Ovary (tissue), 9 donors: ENCODE measurements around the gene BNIP3. TPM values are rescaled to one million over a fixed set of nuclear protein-coding genes. Genes with fewer than 3 reads are reported as not detected.
A peak's percentile ranks its signal among the peaks of the same experiment; 100 is the strongest.

ENCODE experiments used
- DNase-seq, 5 donors: peaks; one replicate each; pipeline ENCODE4 v3.0.0-alpha.2; 2019 to 2020
- H3K27ac ChIP-seq, 2 donors: fragments of 200-600 bp; one replicate each; pipeline versions ENCODE4 v1.5.1 to v1.8.0; 2019 to 2022
- H3K27me3 ChIP-seq: fragments of 200-600 bp; one replicate; pipeline ENCODE4 v1.8.0; 2022
- H3K36me3 ChIP-seq: fragments of 200-600 bp; sonication (generic); one replicate; pipeline ENCODE4 v1.5.1; 2019
- H3K4me1 ChIP-seq: one replicate; pipeline ENCODE4 v1.8.1; 2013; ENCODE audit warnings: mild to moderate bottlenecking, moderate library complexity; ENCODE audit not compliant: insufficient read depth
- H3K4me3 ChIP-seq: fragments of 200-600 bp; sonication (generic); one replicate; pipeline ENCODE4 v1.5.1; 2017
- H3K9me3 ChIP-seq, 2 donors: fragments of 200-600 bp in 1 of 2; sonication (generic) in 1 of 2; one replicate each; pipeline versions ENCODE4 v1.5.1 to v1.8.1; 2013 to 2019; ENCODE audit warnings: mild to moderate bottlenecking in 1 of 2, moderate library complexity in 1 of 2
- CTCF ChIP-seq, 3 donors: fragments of 450-650 bp in 2 of 3; fragments of 200-600 bp in 1 of 3; IDR thresholded peaks; one replicate each; pipeline versions ENCODE4 v1.5.1 to v1.8.0; 2016 to 2022; ENCODE audit warnings: antibody characterized with exemption in 3 of 3, mild to moderate bottlenecking in 1 of 3
- EP300 ChIP-seq: sonication (generic); formaldehyde crosslinking; IDR thresholded peaks from one replicate; pipeline ENCODE4 v1.6.1; 2017; ENCODE audit warnings: antibody characterized with exemption
- POLR2A ChIP-seq: fragments of 450-650 bp; IDR thresholded peaks from one replicate; pipeline ENCODE4 v1.6.1; 2017; ENCODE audit warnings: antibody characterized with exemption, mild to moderate bottlenecking, moderate library complexity
- WGBS, 3 donors: extraction: QIAGEN DNeasy Blood & Tissue Kit in 1 of 3; methylation state at CpG; one replicate each; pipeline versions ENCODE4 v1.1.5 to v1.1.7; 2013 to 2017; 5-methylcytosine and 5-hydroxymethylcytosine counted together
- intact Hi-C, 4 donors: fragments of 100-400 bp; cut with DNase I; formaldehyde crosslinking; loops; one replicate each; pipeline versions ENCODE4 v1.11.0 to v1.15.1; 2022 to 2023
- polyA plus RNA-seq, 2 donors: library from polyadenylated mRNA; stranded (reverse); fragments of 200-250 nt in 1 of 2; fragments of 350-450 nt in 1 of 2; fragmentation: Illumina TruSeq in 1 of 2; extraction: RNeasy Lipid Tissue Mini Kit (QIAGEN cat#74804) in 1 of 2; gene quantifications; one replicate each; pipeline ENCODE4 v1.2.3, GENCODE V29; 2013 to 2014
- total RNA-seq, 7 donors: library from RNA; depleted of rRNA in 2 of 7; stranded (reverse); fragments of >200 nt in 2 of 7; fragmentation: NEBNext Ultra II Directional in 3 of 7; extraction: Animal tissue kit (Norgen Biotek cat#: 25700) in 3 of 7; gene quantifications; one replicate each; pipeline versions ENCODE4 v1.1.0 to v1.2.4, GENCODE V29; 2016 to 2023
- donor health status: DM: no; HTN: no; CAD: no; lungs with moderate emphysema.
- donor health status: DM: no; HTN: no; CAD: no.
- donor health status: Bipolar disorder and iron deficiency.
- donor health status: DM: yes; HTN: yes; CAD: no.
- donor health status: DM: no; HTN: no; CAD: no.
- donor health status: DM: yes; HTN: yes; CAD: no.

Gene BNIP3
- total and polyA plus RNA-seq, 9 donors, result 39.8 to 166 (median 61.9) TPM

- Histone ChIP-seq H3K4me3 (peak overlapping the region; percentile 11), H3K27me3 (no peaks in the 10 kb centered on the region)
- TF ChIP-seq EP300 (no peak), POLR2A (no peak), CTCF (IDR thresholded peaks at IDR 0.05) (peak; percentile 89 to 94 (median 91))
These were observed 41.5 kb upstream of the BNIP3 start for GRCh38 chr10:132023092-132023811.

GRCh38 chr10:132022241-132022640 lies 40.5 kb upstream of the BNIP3 start:
- H3K27me3 ChIP-seq, result no peaks in the 10 kb centered on the region
- no peak for TF ChIP-seq CTCF (IDR thresholded peaks at IDR 0.05)
- no peak for TF ChIP-seq POLR2A
- TF ChIP-seq EP300, result no peak
- DNase-seq, result no peak
- no peak overlapping the region for H3K27ac ChIP-seq
- H3K4me1 ChIP-seq, result peaks cover 2% of the 10 kb centered on the region
- no peaks in the 10 kb centered on the region for H3K9me3 ChIP-seq
- intact Hi-C loops, result loop anchor here in 3 of 4 donors (2.0 to 5.0 kb wide), 3 partner anchors 135 to 140 kb away; no protein-coding TSS in a partner anchor
- no peaks in the 10 kb centered on the region for H3K36me3 ChIP-seq
- 85 to 92% (median 85%) methylated on average over 18 of the region's 18 CpGs for WGBS, 3 donors
- H3K4me3 ChIP-seq, result no peak overlapping the region

More at GRCh38 chr10:132023092-132023811, 41.5 kb upstream of the BNIP3 start:
- no peak overlapping the region for H3K27ac ChIP-seq
- WGBS, 3 donors, result 2 to 11% (median 6%) methylated on average over 36 of the region's 36 CpGs
- peak; percentile 80 to 93 (median 90) for DNase-seq
- H3K9me3 ChIP-seq, result no peaks in the 10 kb centered on the region
- peaks cover 2% of the 10 kb centered on the region for H3K4me1 ChIP-seq
- intact Hi-C loops, result loop anchor here in 3 of 4 donors (2.0 to 5.0 kb wide), 3 partner anchors 136 to 141 kb away; no protein-coding TSS in a partner anchor
- no peaks in the 10 kb centered on the region for H3K36me3 ChIP-seq

GRCh38 chr10:132021504-132022143 lies 39.9 kb upstream of the BNIP3 start:
- Histone ChIP-seq H3K4me1 (peaks cover 2% of the 10 kb centered on the region), H3K27ac (no peak overlapping the region), H3K36me3 (no peaks in the 10 kb centered on the region), H3K27me3 (no peaks in the 10 kb centered on the region), H3K4me3 (no peak overlapping the region), H3K9me3 (no peaks in the 10 kb centered on the region)
- intact Hi-C loops, result loop anchor here (2.0 to 5.0 kb wide), 3 partner anchors 134 to 139 kb away; no protein-coding TSS in a partner anchor
- no peak for DNase-seq
- WGBS, 3 donors, result 83 to 90% (median 83%) methylated on average over 16 of the region's 16 CpGs
- no peak for TF ChIP-seq CTCF (IDR thresholded peaks at IDR 0.05)

GRCh38 chr10:132021046-132021445 lies 39.3 kb upstream of the BNIP3 start:
- DNase-seq, result no peak
- Histone ChIP-seq H3K9me3 (no peaks in the 10 kb centered on the region), H3K4me3 (no peak overlapping the region), H3K27ac (no peak overlapping the region), H3K36me3 (no peaks in the 10 kb centered on the region), H3K4me1 (peaks cover 2% of the 10 kb centered on the region), H3K27me3 (no peaks in the 10 kb centered on the region)
- intact Hi-C loops, result loop anchor here in 3 of 4 donors (2.0 to 5.0 kb wide), 3 partner anchors 134 to 139 kb away; no protein-coding TSS in a partner anchor
- TF ChIP-seq CTCF (IDR thresholded peaks at IDR 0.05), result no peak
- no peak for TF ChIP-seq EP300
- TF ChIP-seq POLR2A, result no peak
- 90 to 93% (median 90%) methylated on average over 24 of the region's 24 CpGs for whole genome bisulfite sequencing, 3 donors
